PC-9 (cell line): ENCODE results near the gene LARP4B.

Experiments
- EZH2 ChIP-seq: fragments of 200-600 bp; sonication (generic); IDR thresholded peaks from 2 replicates; pipeline ENCODE4 v1.8.0; 2017; ENCODE audit warnings: antibody characterized with exemption, low read depth
- TF ChIP-seq, protein P1 (sequence below): fragments of 200-600 bp; sonication (generic); conservative IDR thresholded peaks from 2 replicates; pipeline ENCODE4 v1.6.1; 2017; ENCODE audit warnings: mixed run types, antibody characterized with exemption, mild to moderate bottlenecking, moderate library complexity

DNA sequence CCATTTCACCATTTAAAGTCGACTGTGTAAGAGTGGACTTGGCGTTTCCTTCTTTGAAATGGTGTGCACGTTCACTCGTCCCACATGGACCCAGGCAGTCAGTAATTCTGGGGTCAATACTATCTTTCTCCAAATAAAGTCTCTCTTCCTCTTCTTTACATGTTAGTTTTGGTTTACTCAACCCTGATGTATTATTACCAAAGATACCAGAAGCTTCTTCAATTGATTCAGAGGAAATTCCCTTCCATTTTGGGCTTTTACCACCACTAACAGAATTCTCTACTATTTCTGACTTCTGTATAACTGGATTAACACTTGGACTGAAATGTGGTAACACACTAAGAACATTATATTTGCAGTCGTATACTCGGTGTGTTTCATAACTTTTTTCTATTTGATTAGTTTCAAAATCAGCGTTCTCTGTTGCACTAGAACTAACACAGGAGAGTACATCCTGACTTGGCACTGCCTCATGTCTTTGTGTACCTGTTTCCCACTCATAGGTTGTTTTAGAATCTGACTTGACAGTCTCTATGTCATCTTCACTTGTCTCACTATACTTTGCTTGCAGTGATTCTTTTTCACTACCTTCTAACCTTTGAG, 60.8 kb downstream of the LARP4B start:
- TF ChIP-seq, protein P1, sequence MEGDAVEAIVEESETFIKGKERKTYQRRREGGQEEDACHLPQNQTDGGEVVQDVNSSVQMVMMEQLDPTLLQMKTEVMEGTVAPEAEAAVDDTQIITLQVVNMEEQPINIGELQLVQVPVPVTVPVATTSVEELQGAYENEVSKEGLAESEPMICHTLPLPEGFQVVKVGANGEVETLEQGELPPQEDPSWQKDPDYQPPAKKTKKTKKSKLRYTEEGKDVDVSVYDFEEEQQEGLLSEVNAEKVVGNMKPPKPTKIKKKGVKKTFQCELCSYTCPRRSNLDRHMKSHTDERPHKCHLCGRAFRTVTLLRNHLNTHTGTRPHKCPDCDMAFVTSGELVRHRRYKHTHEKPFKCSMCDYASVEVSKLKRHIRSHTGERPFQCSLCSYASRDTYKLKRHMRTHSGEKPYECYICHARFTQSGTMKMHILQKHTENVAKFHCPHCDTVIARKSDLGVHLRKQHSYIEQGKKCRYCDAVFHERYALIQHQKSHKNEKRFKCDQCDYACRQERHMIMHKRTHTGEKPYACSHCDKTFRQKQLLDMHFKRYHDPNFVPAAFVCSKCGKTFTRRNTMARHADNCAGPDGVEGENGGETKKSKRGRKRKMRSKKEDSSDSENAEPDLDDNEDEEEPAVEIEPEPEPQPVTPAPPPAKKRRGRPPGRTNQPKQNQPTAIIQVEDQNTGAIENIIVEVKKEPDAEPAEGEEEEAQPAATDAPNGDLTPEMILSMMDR = no peak
- no peak for TF ChIP-seq EZH2
